Adrenal gland (tissue), 12 donors: ENCODE results near the gene RNH1. TPM values are rescaled to one million over a fixed set of nuclear protein-coding genes. Genes with fewer than 3 reads are reported as not detected.
A peak's percentile ranks its signal among the peaks of the same experiment; 100 is the strongest.

ENCODE experiments used
- DNase-seq, 7 donors: peaks; one replicate each; pipeline ENCODE4 v3.0.0-alpha.2; 2019 to 2020
- H3K27ac ChIP-seq, 5 donors: fragments of 200-600 bp; sonication (generic) in 4 of 5; 1 replicate in 3 of 5; 2 replicates in 2 of 5; pipeline versions ENCODE4 v1.5.1 to v1.8.0; 2016 to 2020; ENCODE audit warnings: mild to moderate bottlenecking in 1 of 5
- H3K27me3 ChIP-seq: fragments of 200-600 bp; 2 replicates; pipeline ENCODE4 v1.8.0; 2021
- H3K36me3 ChIP-seq, 2 donors: fragments of 200-600 bp; replicated peaks in 1 of 2; 1 replicate in 1 of 2; 2 replicates in 1 of 2; pipeline versions ENCODE4 v1.5.1 to v1.8.0; 2018 to 2022
- H3K4me1 ChIP-seq, 2 donors: fragments of 200-600 bp; replicated peaks in 1 of 2; 1 replicate in 1 of 2; 2 replicates in 1 of 2; pipeline versions ENCODE4 v1.5.1 to v1.8.0; 2018 to 2021
- H3K4me3 ChIP-seq, 4 donors: fragments of 200-600 bp; sonication (generic) in 3 of 4; one replicate each; pipeline ENCODE4 v1.5.1; 2016 to 2018
- H3K9me3 ChIP-seq, 3 donors: fragments of 200-600 bp; sonication (generic) in 1 of 3; replicated peaks in 1 of 3; 1 replicate in 2 of 3; 2 replicates in 1 of 3; pipeline versions ENCODE4 v1.5.1 to v1.8.0; 2016 to 2021
- POLR2A ChIP-seq, 2 donors: fragments of 450-650 bp; IDR thresholded peaks; one replicate each; pipeline ENCODE4 v1.6.1; 2017; ENCODE audit warnings: antibody characterized with exemption in 2 of 2, mild to moderate bottlenecking in 2 of 2, moderate library complexity in 1 of 2
- WGBS, 4 donors: extraction: QIAGEN DNeasy Blood & Tissue Kit in 2 of 4; methylation state at CpG; one replicate each; pipeline versions ENCODE4 v1.1.5 to v1.1.7; 2013 to 2017; 5-methylcytosine and 5-hydroxymethylcytosine counted together
- intact Hi-C, 2 donors: fragments of 100-400 bp; cut with DNase I; formaldehyde crosslinking; loops; one replicate each; pipeline versions ENCODE4 v1.14.1 to v1.15.0; 2022 to 2023
- polyA plus RNA-seq, 3 donors: library from polyadenylated mRNA; stranded (reverse); fragments of 200-250 nt in 2 of 3; fragments of 350-450 nt in 1 of 3; fragmentation: Illumina TruSeq in 1 of 3; extraction: RNeasy Lipid Tissue Mini Kit (QIAGEN cat#74804) in 1 of 3; gene quantifications; one replicate each; pipeline ENCODE4 v1.2.3, GENCODE V29; 2013 to 2014
- total RNA-seq, 9 donors: library from RNA; depleted of rRNA in 4 of 9; stranded (reverse); fragments of >200 nt in 4 of 9; fragments of 120-200 nt in 1 of 9; fragmentation: NEBNext Ultra II Directional in 1 of 9; extraction: Animal tissue kit (Norgen Biotek cat#: 25700) in 1 of 9; gene quantifications; one replicate each; pipeline versions ENCODE4 v1.1.0 to v1.2.4, GENCODE V29; 2013 to 2023
- TF ChIP-seq, protein P1 (sequence below), 6 experiments: fragments of 450-650 bp in 4 of 6; fragments of 200-600 bp in 2 of 6; sonication (generic) in 1 of 6; IDR thresholded peaks; 1 replicate in 5 of 6; 2 replicates in 1 of 6; pipeline versions ENCODE4 v1.5.1 to v1.8.0; 2016 to 2021; ENCODE audit warnings: antibody characterized with exemption in 6 of 6, mild to moderate bottlenecking in 2 of 6, moderate library complexity in 1 of 6
- donor health status: healthy with polysubstance abuse.
- donor health status: Bipolar disorder and iron deficiency.
- donor health status: DM: yes; HTN: yes; CAD: no.
- donor health status: DM: no; HTN: no; CAD: no.
- donor health status: DM: no; HTN: no; CAD: no.
- donor health status: DM: yes; HTN: yes; CAD: no.

RNH1 gene
- total and polyA plus RNA-seq, 12 donors, result 36.3 to 342 (median 205) TPM

DNA sequence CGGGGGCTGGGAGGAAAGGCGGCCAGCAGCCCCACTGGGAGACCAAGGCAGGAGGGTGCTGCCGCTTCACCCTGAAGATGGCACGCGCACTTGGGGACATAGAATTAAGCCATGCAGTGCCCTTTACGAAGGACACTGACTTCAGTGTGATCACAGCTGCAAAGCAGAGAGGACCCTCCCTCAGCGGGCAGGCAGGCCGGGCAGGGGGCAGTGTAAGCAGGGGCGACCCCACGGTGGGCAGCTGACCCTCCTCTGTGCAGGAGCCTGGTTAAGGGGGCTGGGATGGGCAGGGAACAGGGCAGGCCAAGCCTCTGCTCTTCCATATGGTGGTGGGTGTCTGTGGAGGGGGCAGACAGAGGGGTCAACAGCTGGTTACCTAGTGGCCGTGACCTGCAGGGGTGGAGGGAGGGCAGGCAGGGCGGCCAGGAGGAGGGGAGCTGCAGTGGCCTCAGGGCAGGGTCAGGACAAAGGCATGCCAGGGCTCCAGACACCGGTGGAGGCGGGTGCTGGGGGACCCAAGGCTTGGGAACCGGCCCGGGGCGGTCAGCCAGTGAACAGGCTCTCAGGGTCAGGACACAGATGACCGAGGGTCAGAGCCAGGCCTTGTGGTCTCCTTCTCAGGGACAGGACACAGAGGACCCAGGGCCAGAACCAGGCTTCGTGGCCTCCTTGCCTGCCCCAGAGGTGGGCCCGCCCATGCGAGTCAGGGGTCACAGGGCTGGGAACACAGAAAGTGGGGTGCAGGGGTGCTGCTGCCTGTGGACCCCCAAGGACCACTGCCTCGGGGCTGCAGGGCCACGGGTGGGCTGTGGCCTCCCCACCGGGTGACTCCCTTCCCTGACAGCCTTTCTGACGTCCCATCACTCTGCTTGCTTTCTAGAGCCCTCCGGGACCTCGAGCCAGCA is 46.3 kb upstream of the RNH1 start:
- peak in 1 of 7 donors; percentile 44 for DNase-seq
- 64 to 72% (median 68%) methylated on average over 19 to 27 of the region's 27 CpGs for whole genome bisulfite sequencing, 4 donors
- Histone ChIP-seq H3K36me3 (no peaks in the 10 kb centered on the region), H3K27me3 (peaks cover 24% of the 10 kb centered on the region), H3K4me1 (peaks cover 0 to 14% of the 10 kb centered on the region in 2 donors), H3K4me3 (no peak overlapping the region), H3K9me3 (no peaks in the 10 kb centered on the region), H3K27ac (no peak overlapping the region)
- intact Hi-C loops, result loop anchor here (5.0 to 10.0 kb wide), 2 partner anchors 169 to 171 kb away; no protein-coding TSS in a partner anchor
- TF ChIP-seq POLR2A (IDR thresholded peaks at IDR 0.05), result no peak
- TF ChIP-seq, protein P1, sequence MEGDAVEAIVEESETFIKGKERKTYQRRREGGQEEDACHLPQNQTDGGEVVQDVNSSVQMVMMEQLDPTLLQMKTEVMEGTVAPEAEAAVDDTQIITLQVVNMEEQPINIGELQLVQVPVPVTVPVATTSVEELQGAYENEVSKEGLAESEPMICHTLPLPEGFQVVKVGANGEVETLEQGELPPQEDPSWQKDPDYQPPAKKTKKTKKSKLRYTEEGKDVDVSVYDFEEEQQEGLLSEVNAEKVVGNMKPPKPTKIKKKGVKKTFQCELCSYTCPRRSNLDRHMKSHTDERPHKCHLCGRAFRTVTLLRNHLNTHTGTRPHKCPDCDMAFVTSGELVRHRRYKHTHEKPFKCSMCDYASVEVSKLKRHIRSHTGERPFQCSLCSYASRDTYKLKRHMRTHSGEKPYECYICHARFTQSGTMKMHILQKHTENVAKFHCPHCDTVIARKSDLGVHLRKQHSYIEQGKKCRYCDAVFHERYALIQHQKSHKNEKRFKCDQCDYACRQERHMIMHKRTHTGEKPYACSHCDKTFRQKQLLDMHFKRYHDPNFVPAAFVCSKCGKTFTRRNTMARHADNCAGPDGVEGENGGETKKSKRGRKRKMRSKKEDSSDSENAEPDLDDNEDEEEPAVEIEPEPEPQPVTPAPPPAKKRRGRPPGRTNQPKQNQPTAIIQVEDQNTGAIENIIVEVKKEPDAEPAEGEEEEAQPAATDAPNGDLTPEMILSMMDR (IDR thresholded peaks at IDR 0.05), result no peak

DNA sequence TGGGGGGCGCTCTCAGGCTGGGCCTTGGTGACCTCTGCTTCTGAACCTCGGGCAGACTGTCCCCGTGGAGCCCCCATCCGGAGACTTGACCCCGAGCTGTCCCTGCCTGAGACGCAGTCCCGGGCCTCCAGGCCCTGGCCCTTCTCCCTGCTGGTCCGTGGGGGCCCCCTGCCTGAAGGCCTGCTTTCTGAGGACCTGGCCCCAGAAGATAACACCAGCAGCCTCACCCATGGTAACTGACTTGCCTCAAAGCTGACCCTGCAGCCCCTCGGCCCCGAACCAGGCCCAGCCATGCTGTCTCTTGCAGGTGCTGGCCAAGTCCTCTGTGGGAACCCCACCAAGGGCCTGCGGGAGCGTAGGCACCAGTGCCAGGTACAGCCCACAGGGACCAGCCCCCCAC is 44.6 kb upstream of the RNH1 start:
- intact Hi-C loops, result loop anchor here (5.0 to 10.0 kb wide), 2 partner anchors 171 to 173 kb away; no protein-coding TSS in a partner anchor

DNA sequence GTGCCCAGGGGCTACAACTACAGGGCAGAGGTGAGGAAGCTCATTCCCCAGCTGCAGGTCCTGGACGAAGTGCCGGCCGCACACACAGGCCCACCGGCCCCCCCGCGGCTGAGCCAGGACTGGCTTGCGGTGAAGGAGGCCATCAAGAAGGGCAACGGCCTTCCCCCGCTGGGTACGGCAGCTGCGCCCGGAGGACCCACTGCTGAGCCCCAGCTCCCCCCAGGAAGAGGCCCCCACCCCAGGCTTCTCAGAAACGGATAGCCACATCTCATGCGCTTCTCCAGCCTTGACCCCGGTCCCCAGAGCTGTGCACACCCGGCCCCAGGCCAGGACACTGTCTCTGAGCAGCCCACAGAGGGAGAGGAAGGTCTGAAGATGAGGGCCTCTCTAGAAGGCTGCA is 44.1 kb upstream of the RNH1 start:
- intact Hi-C loops, result loop anchor here (5.0 to 10.0 kb wide), 2 partner anchors 171 to 174 kb away; no protein-coding TSS in a partner anchor
- Histone ChIP-seq H3K4me1 (peaks cover 0 to 14% of the 10 kb centered on the region in 2 donors), H3K27ac (no peak overlapping the region), H3K27me3 (peaks cover 21% of the 10 kb centered on the region), H3K9me3 (no peaks in the 10 kb centered on the region), H3K4me3 (no peak overlapping the region), H3K36me3 (no peaks in the 10 kb centered on the region)
- WGBS, 4 donors, result 81 to 100% (median 81%) methylated on average over 2 to 16 of the region's 16 CpGs; no CpG with 5 or more reads in 1 of the 4 donors
- TF ChIP-seq POLR2A (IDR thresholded peaks at IDR 0.05), result no peak
- TF ChIP-seq, protein P1 (IDR thresholded peaks at IDR 0.05), result no peak
- DNase-seq, result no peak

More for the DNA sequence above, 44.6 kb upstream of the RNH1 start:
- no peak for TF ChIP-seq POLR2A (IDR thresholded peaks at IDR 0.05)
- TF ChIP-seq, protein P1 (IDR thresholded peaks at IDR 0.05), result no peak
- H3K4me1 ChIP-seq, result peaks cover 0 to 14% of the 10 kb centered on the region in 2 donors
- H3K9me3 ChIP-seq, result no peaks in the 10 kb centered on the region
- 76 to 81% (median 79%) methylated on average over 7 to 12 of the region's 12 CpGs; no CpG with 5 or more reads in 1 of the 4 donors for WGBS, 4 donors
- H3K4me3 ChIP-seq, result no peak overlapping the region
- H3K27ac ChIP-seq, result no peak overlapping the region
- H3K36me3 ChIP-seq, result no peaks in the 10 kb centered on the region
- DNase-seq, result no peak
- peaks cover 24% of the 10 kb centered on the region for H3K27me3 ChIP-seq

DNA sequence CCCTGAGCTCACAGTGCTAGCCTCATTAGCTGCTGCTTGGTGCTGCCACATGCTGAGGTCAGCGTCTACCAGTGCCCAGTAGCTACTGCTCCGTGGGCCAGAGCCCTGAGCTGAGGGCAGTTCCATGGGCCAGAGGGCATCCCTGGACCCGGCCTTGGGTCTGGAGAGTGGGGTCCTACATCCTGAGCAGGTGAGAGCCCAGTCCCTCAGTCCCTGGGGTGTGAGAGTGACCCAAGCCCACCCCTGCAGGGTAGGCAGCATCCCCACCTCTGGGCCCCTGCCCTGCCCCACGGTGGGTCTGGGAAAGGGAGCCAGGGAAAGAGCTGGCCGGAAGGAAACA is 43.7 kb upstream of the RNH1 start:
- no peak for DNase-seq
- WGBS, 4 donors, result 79 to 87% (median 82%) methylated on average over 3 to 5 of the region's 5 CpGs; no CpG with 5 or more reads in 1 of the 4 donors
- no peaks in the 10 kb centered on the region for H3K36me3 ChIP-seq
- peaks cover 18% of the 10 kb centered on the region for H3K27me3 ChIP-seq
- H3K27ac ChIP-seq, result no peak overlapping the region
- TF ChIP-seq POLR2A (IDR thresholded peaks at IDR 0.05), result no peak
- TF ChIP-seq, protein P1 (IDR thresholded peaks at IDR 0.05), result no peak
- H3K4me3 ChIP-seq, result no peak overlapping the region
- intact Hi-C loops, result loop anchor here (5.0 to 10.0 kb wide), 2 partner anchors 172 to 174 kb away; no protein-coding TSS in a partner anchor
- H3K9me3 ChIP-seq, result no peaks in the 10 kb centered on the region
- H3K4me1 ChIP-seq, result peaks cover 0 to 12% of the 10 kb centered on the region in 2 donors
